SK-N-SH (cell line): ENCODE data around the gene ANKRD1. TPM values are rescaled to one million over a fixed set of nuclear protein-coding genes. Genes with fewer than 3 reads are reported as not detected.

ENCODE experiments used
- CTCF ChIA-PET: fragments of 300-600, 350-600 bp; formaldehyde crosslinking; extraction: SDS; loops from one replicate; lab custom pipeline; 2021; lab: Yijun Ruan, JAX
- POLR2A ChIA-PET: fragments of 350-600 bp; sonication (Branson Sonifier 250); formaldehyde crosslinking; extraction: SDS; loops from one replicate; lab custom pipeline; 2020; ENCODE audit warnings: antibody characterized with exemption, inconsistent platforms; lab: Yijun Ruan, JAX
- DNase-seq: peaks from one replicate; pipeline ENCODE4 v3.0.0; 2012
- H2AFZ ChIP-seq: fragments of 200-600 bp; sonication (generic); 2 replicates; pipeline ENCODE4 v1.8.1; 2016; ENCODE audit warnings: antibody characterized with exemption, mild to moderate bottlenecking, low read depth
- H3F3A ChIP-seq: fragments of 200-600 bp; sonication (generic); replicated peaks from 2 replicates; pipeline ENCODE3; 2016; ENCODE audit warnings: antibody characterized with exemption, mild to moderate bottlenecking; ENCODE audit not compliant: insufficient read depth
- H3K27ac ChIP-seq, 2 experiments: fragments of 200-500 bp in 1 of 2; fragments of 200-600 bp in 1 of 2; sonication (Bioruptor generic) in 1 of 2; sonication (generic), shearing (Covaris generic) in 1 of 2; 2 replicates each; pipeline versions ENCODE4 v1.5.1 to v1.6.1; 2014 to 2016; ENCODE audit warnings: low read depth in 2 of 2, inconsistent platforms in 1 of 2, low read length in 1 of 2, mild to moderate bottlenecking in 1 of 2, mixed read lengths in 1 of 2
- H3K27me3 ChIP-seq: fragments of 200-600 bp; sonication (generic), shearing (Covaris generic); 2 replicates; pipeline ENCODE4 v1.6.1; 2016; ENCODE audit warnings: mixed run types; ENCODE audit not compliant: insufficient read depth
- H3K36me3 ChIP-seq, 2 experiments: fragments of 200-500 bp in 1 of 2; fragments of 200-600 bp in 1 of 2; sonication (Bioruptor generic) in 1 of 2; sonication (generic) in 1 of 2; replicated peaks in 1 of 2; 2 replicates each; pipeline versions ENCODE3 to v1.5.1; 2014 to 2016; ENCODE audit warnings: low read length in 1 of 2, mild to moderate bottlenecking in 1 of 2; ENCODE audit not compliant: insufficient read depth in 2 of 2, control insufficient read depth in 1 of 2
- H3K4me1 ChIP-seq, 2 experiments: fragments of 200-500 bp in 1 of 2; fragments of 200-600 bp in 1 of 2; sonication (Bioruptor generic) in 1 of 2; sonication (generic), shearing (Covaris generic) in 1 of 2; 2 replicates each; pipeline versions ENCODE4 v1.5.1 to v1.6.1; 2014 to 2016; ENCODE audit warnings: low read depth in 1 of 2, low read length in 1 of 2, mixed run types in 1 of 2; ENCODE audit not compliant: insufficient read depth in 2 of 2, control insufficient read depth in 1 of 2
- H3K4me2 ChIP-seq: fragments of 200-600 bp; sonication (generic), shearing (Covaris generic); 2 replicates; pipeline ENCODE4 v1.6.1; 2017; ENCODE audit warnings: mixed run types
- H3K4me3 ChIP-seq, 2 experiments: fragments of 200-500 bp in 1 of 2; fragments of 200-600 bp in 1 of 2; sonication (Bioruptor generic) in 1 of 2; sonication (generic), shearing (Covaris generic) in 1 of 2; 2 replicates each; pipeline versions ENCODE4 v1.5.1 to v1.8.1; 2014 to 2016; ENCODE audit warnings: low read depth in 2 of 2, inconsistent platforms in 1 of 2, low read length in 1 of 2, mild to moderate bottlenecking in 1 of 2, mixed read lengths in 1 of 2, moderate library complexity in 1 of 2
- H3K79me2 ChIP-seq: fragments of 200-600 bp; sonication (generic); 2 replicates; pipeline ENCODE4 v1.8.1; 2017; ENCODE audit warnings: mild to moderate bottlenecking; ENCODE audit not compliant: insufficient read depth
- H3K9ac ChIP-seq: fragments of 200-600 bp; sonication (generic); 2 replicates; pipeline ENCODE4 v1.6.1; 2017; ENCODE audit warnings: mixed run types
- H3K9me2 ChIP-seq: fragments of 200-600 bp; sonication (generic); 2 replicates; pipeline ENCODE4 v1.6.1; 2017; ENCODE audit warnings: mixed run types
- H3K9me3 ChIP-seq: fragments of 200-600 bp; sonication (generic); 2 replicates; pipeline ENCODE4 v1.6.1; 2017; ENCODE audit warnings: mixed run types, mild to moderate bottlenecking, moderate library complexity
- H4K20me1 ChIP-seq: fragments of 200-600 bp; sonication (generic); 2 replicates; pipeline ENCODE4 v1.6.1; 2017; ENCODE audit warnings: mild to moderate bottlenecking, mixed run types; ENCODE audit not compliant: insufficient read depth
- CHD2 ChIP-seq: fragments of 150-350 bp; IDR thresholded peaks from 2 replicates; pipeline ENCODE4 v1.6.1; 2018; ENCODE audit warnings: low read length; ENCODE audit not compliant: partially characterized antibody
- ELF1 ChIP-seq: IDR thresholded peaks from 2 replicates; pipeline ENCODE4 v1.4.0; 2012
- EP300 ChIP-seq, 2 experiments: IDR thresholded peaks; 2 replicates each; pipeline versions ENCODE4 v1.4.0 to v1.6.1; 2012; ENCODE audit warnings: borderline replicate concordance in 1 of 2, low read depth in 1 of 2, low read length in 1 of 2
- EZH2phosphoT487 ChIP-seq: fragments of 200-600 bp; sonication (generic); IDR thresholded peaks from 2 replicates; pipeline ENCODE4 v1.6.1; 2017; ENCODE audit warnings: low read depth, mixed run types, mild to moderate bottlenecking, antibody characterized with exemption, moderate library complexity, borderline replicate concordance
- FOSL2 ChIP-seq: IDR thresholded peaks from 2 replicates; pipeline ENCODE4 v1.4.0; 2012; ENCODE audit warnings: low read depth, mild to moderate bottlenecking, moderate library complexity, borderline replicate concordance
- FOXJ3 ChIP-seq: sonication (generic); formaldehyde crosslinking; IDR thresholded peaks from 2 replicates; pipeline ENCODE4 v1.5.1; 2020; ENCODE audit warnings: mild to moderate bottlenecking, missing genetic modification reagents
- GABPA ChIP-seq: IDR thresholded peaks from 2 replicates; pipeline ENCODE4 v1.4.0; 2012; ENCODE audit warnings: low read depth, mild to moderate bottlenecking
- IRF3 ChIP-seq: fragments of 150-350 bp; IDR thresholded peaks from 2 replicates; pipeline ENCODE4 v1.6.1; 2016; ENCODE audit warnings: mild to moderate bottlenecking, low read depth, low read length
- JUND ChIP-seq: IDR thresholded peaks from 2 replicates; pipeline ENCODE4 v1.4.0; 2012
- MEF2A ChIP-seq: IDR thresholded peaks from 2 replicates; pipeline ENCODE4 v1.4.0; 2012; ENCODE audit warnings: low read depth, borderline replicate concordance
- MXI1 ChIP-seq: IDR thresholded peaks from 2 replicates; pipeline ENCODE4 v1.6.1; 2012; ENCODE audit warnings: mild to moderate bottlenecking, low read depth, low read length, improper control_type of control experiment
- NFIC ChIP-seq: IDR thresholded peaks from 2 replicates; pipeline ENCODE4 v1.4.0; 2012; ENCODE audit warnings: borderline replicate concordance
- NRF1 ChIP-seq: IDR thresholded peaks from 2 replicates; pipeline ENCODE4 v1.6.1; 2012; ENCODE audit warnings: low read depth, mild to moderate bottlenecking, low read length
- POLR2AphosphoS5 ChIP-seq: IDR thresholded peaks from 2 replicates; pipeline ENCODE4 v1.6.1; 2012; ENCODE audit warnings: low read depth, low read length
- RAD21 ChIP-seq: IDR thresholded peaks from 2 replicates; pipeline ENCODE4 v1.6.1; 2012; ENCODE audit warnings: mild to moderate bottlenecking, low read length
- REST ChIP-seq: IDR thresholded peaks from 2 replicates; pipeline ENCODE4 v1.6.1; 2012; ENCODE audit warnings: mild to moderate bottlenecking, low read depth, low read length, moderate library complexity
- RFX5 ChIP-seq: IDR thresholded peaks from 2 replicates; pipeline ENCODE4 v1.6.1; 2012; ENCODE audit warnings: mild to moderate bottlenecking, improper control_type of control experiment, low read length
- RXRA ChIP-seq: IDR thresholded peaks from 2 replicates; pipeline ENCODE4 v1.4.0; 2012; ENCODE audit warnings: low read depth, mild to moderate bottlenecking, borderline replicate concordance
- SIN3A ChIP-seq: IDR thresholded peaks from 2 replicates; pipeline ENCODE4 v1.6.1; 2012; ENCODE audit warnings: low read depth, mild to moderate bottlenecking, low read length, moderate library complexity, borderline replicate concordance
- TCF12 ChIP-seq: IDR thresholded peaks from 2 replicates; pipeline ENCODE4 v1.4.0; 2012
- TEAD4 ChIP-seq: IDR thresholded peaks from 2 replicates; pipeline ENCODE4 v1.4.0; 2012; ENCODE audit warnings: mild to moderate bottlenecking, borderline replicate concordance; ENCODE audit not compliant: insufficient read depth
- USF1 ChIP-seq: IDR thresholded peaks from 2 replicates; pipeline ENCODE4 v1.4.0; 2012; ENCODE audit warnings: low read depth, borderline replicate concordance
- USF2 ChIP-seq: fragments of 150-350 bp; IDR thresholded peaks from 2 replicates; pipeline ENCODE4 v1.6.1; 2017; ENCODE audit warnings: antibody characterized with exemption, low read length, low read depth, borderline replicate concordance
- WGBS: methylation state at CpG from one replicate; pipeline ENCODE4 v1.1.6; 2017; ENCODE audit warnings: low lambda C conversion rate; 5-methylcytosine and 5-hydroxymethylcytosine counted together
- polyA plus RNA-seq, 3 experiments: library from polyadenylated mRNA; depleted of rRNA; stranded (reverse); fragments of >200 nt; gene quantifications; 2 replicates each; pipeline ENCODE4 v1.2.3, GENCODE V29; 2012
- TF ChIP-seq, protein P1 (sequence below): IDR thresholded peaks from 2 replicates; pipeline ENCODE4 v1.4.0; 2012; ENCODE audit warnings: low read depth, borderline replicate concordance

ANKRD1 gene
- polyA plus RNA-seq, 1 of the 3 experiments (the other 2 are of a cell fraction) = 41.7 TPM

GRCh38 chr10:90930971-90931871 is 10.3 kb upstream of the ANKRD1 start:
- Histone ChIP-seq H3F3A (peaks cover 53% of the 10 kb centered on the region), H3K27me3 (no peaks in the 10 kb centered on the region), H3K9me2 (no peaks in the 10 kb centered on the region), H3K9me3 (no peaks in the 10 kb centered on the region), H3K4me2 (peak overlapping the region; percentile 66), H3K79me2 (no peaks in the 10 kb centered on the region), H3K4me1 (peaks cover 0 to 42% of the 10 kb centered on the region in 2 experiments; a peak in 2 of 4 replicates), H4K20me1 (no peaks in the 10 kb centered on the region), H3K36me3 (no peaks in the 10 kb centered on the region), H3K27ac (peak overlapping the region; percentile 91 to 95), H3K4me3 (peak overlapping the region in 1 of 2 experiments; percentile 22; a peak in 1 of 4 replicates), H2AFZ (no peak overlapping the region), H3K9ac (peak overlapping the region; percentile 58)
- ChIA-PET CTCF (interaction anchor here (0.9 kb wide), 1 partner anchor 35 kb away, joined by 3 read pairs; no protein-coding TSS in a partner anchor), POLR2A (no interaction called here)
- DNase-seq = no peak
- 25% methylated on average over 6 of the region's 6 CpGs for WGBS
- peak; percentile 100 for TF ChIP-seq TEAD4
- TF ChIP-seq NFIC = peak; percentile 94
- no peak for TF ChIP-seq IRF3
- TF ChIP-seq ELF1 = peak; percentile 65
- peak; percentile 18 for TF ChIP-seq CHD2
- TF ChIP-seq EP300 (IDR thresholded peaks at IDR 0.05; ENCODE audit: borderline replicate concordance in 1 of 2, low read depth in 1 of 2, low read length in 1 of 2) = peak; percentile 73 to 100; a peak in 3 of 4 replicates
- no peak for TF ChIP-seq USF1
- peak; percentile 74 for TF ChIP-seq FOSL2
- TF ChIP-seq NRF1 = no peak
- peak; percentile 98 for TF ChIP-seq JUND
- TF ChIP-seq POLR2AphosphoS5 = peak; percentile 94
- TF ChIP-seq REST = peak; percentile 81
- TF ChIP-seq, protein P1, sequence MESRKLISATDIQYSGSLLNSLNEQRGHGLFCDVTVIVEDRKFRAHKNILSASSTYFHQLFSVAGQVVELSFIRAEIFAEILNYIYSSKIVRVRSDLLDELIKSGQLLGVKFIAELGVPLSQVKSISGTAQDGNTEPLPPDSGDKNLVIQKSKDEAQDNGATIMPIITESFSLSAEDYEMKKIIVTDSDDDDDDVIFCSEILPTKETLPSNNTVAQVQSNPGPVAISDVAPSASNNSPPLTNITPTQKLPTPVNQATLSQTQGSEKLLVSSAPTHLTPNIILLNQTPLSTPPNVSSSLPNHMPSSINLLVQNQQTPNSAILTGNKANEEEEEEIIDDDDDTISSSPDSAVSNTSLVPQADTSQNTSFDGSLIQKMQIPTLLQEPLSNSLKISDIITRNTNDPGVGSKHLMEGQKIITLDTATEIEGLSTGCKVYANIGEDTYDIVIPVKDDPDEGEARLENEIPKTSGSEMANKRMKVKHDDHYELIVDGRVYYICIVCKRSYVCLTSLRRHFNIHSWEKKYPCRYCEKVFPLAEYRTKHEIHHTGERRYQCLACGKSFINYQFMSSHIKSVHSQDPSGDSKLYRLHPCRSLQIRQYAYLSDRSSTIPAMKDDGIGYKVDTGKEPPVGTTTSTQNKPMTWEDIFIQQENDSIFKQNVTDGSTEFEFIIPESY = peak; percentile 91
- TF ChIP-seq MXI1 = no peak
- no peak for TF ChIP-seq RFX5
- TF ChIP-seq USF2 = no peak
- TF ChIP-seq RAD21 = no peak
- peak; percentile 88 for TF ChIP-seq MEF2A
- TF ChIP-seq TCF12 = peak; percentile 99
- TF ChIP-seq EZH2phosphoT487 = no peak
- TF ChIP-seq RXRA = peak; percentile 93
- no peak for TF ChIP-seq FOXJ3
- TF ChIP-seq SIN3A = peak; percentile 89; the same call in 1 of the 2 replicates
- TF ChIP-seq GABPA = peak; percentile 76
